OCI-LY7 (cell line): ENCODE results near the gene PALLD. TPM values are rescaled to one million over a fixed set of nuclear protein-coding genes. Genes with fewer than 3 reads are reported as not detected.
"Not testable (repeated sequence)": the region's sequence is repeated elsewhere in the genome, so short reads cannot be mapped to it uniquely, and the experiment has no call there.

Experiments used
- BruUV-seq: library from RNA; stranded (reverse); fragments of 400-500 nt; replicated peaks from 2 replicates; lab custom pipeline; 2021; lab: Mats Ljungman, UMichigan
- CTCF ChIA-PET: fragments of 300-600 bp; sonication (Branson Sonifier 250); formaldehyde crosslinking; loops from one replicate; lab custom pipeline; 2022; ENCODE audit warnings: antibody characterized with exemption; ENCODE audit not compliant: unreplicated experiment; lab: Charles Lee
- POLR2A ChIA-PET: fragments of 300-600 bp; sonication (Branson Sonifier 250); formaldehyde crosslinking; loops from one replicate; lab custom pipeline; 2022; ENCODE audit warnings: antibody characterized with exemption; lab: Charles Lee
- DNase-seq: peaks from one replicate; pipeline ENCODE4 v3.0.0-alpha.2; 2015; ENCODE audit warnings: low spot score
- H2AFZ ChIP-seq: fragments of 200-600 bp; sonication (generic), shearing (Covaris generic); 2 replicates; pipeline ENCODE4 v1.6.1; 2014; ENCODE audit warnings: mild to moderate bottlenecking, antibody characterized with exemption, low read length, moderate library complexity
- H3K27ac ChIP-seq: fragments of 200-600 bp; sonication (generic); 2 replicates; pipeline ENCODE4 v1.5.1; 2014; ENCODE audit warnings: mixed run types, low read depth, mild to moderate bottlenecking, moderate library complexity, low read length, inconsistent platforms; ENCODE audit not compliant: poor library complexity, severe bottlenecking
- H3K36me3 ChIP-seq: fragments of 200-600 bp; sonication (generic); 2 replicates; pipeline ENCODE4 v1.6.1; 2014; ENCODE audit warnings: mild to moderate bottlenecking, antibody characterized with exemption, low read length, moderate library complexity, mixed read lengths; ENCODE audit not compliant: insufficient read depth
- H3K4me1 ChIP-seq: fragments of 200-600 bp; sonication (generic); 2 replicates; pipeline ENCODE4 v1.5.1; 2014; ENCODE audit warnings: mild to moderate bottlenecking, low read length; ENCODE audit not compliant: insufficient read depth, poor library complexity, severe bottlenecking
- H3K4me2 ChIP-seq: fragments of 200-600 bp; sonication (generic); 2 replicates; pipeline ENCODE4 v1.6.1; 2014; ENCODE audit warnings: mild to moderate bottlenecking, low read length
- H3K4me3 ChIP-seq: fragments of 200-600 bp; sonication (generic); 2 replicates; pipeline ENCODE4 v1.5.1; 2014; ENCODE audit warnings: mild to moderate bottlenecking, low read depth, low read length; ENCODE audit not compliant: poor library complexity, severe bottlenecking
- H3K79me2 ChIP-seq: fragments of 200-600 bp; sonication (generic); 2 replicates; pipeline ENCODE4 v1.6.1; 2016; ENCODE audit warnings: low read depth, mild to moderate bottlenecking, low read length, moderate library complexity, mixed read lengths; ENCODE audit not compliant: insufficient read depth
- H3K9me2 ChIP-seq: fragments of 200-600 bp; sonication (generic); 2 replicates; pipeline ENCODE4 v1.6.1; 2016; ENCODE audit warnings: mild to moderate bottlenecking, low read length, mixed read lengths; ENCODE audit not compliant: insufficient read depth
- H3K9me3 ChIP-seq: fragments of 200-600 bp; sonication (generic); 2 replicates; pipeline ENCODE4 v1.6.1; 2014; ENCODE audit warnings: mild to moderate bottlenecking, mixed run types, low read length, mixed read lengths
- H4K20me1 ChIP-seq: fragments of 200-600 bp; sonication (generic); 2 replicates; pipeline ENCODE4 v1.6.1; 2014; ENCODE audit warnings: mild to moderate bottlenecking, antibody characterized with exemption, low read length, moderate library complexity, mixed read lengths; ENCODE audit not compliant: insufficient read depth
- CTCF ChIP-seq: fragments of 200-600 bp; sonication (generic); conservative IDR thresholded peaks from 2 replicates; pipeline ENCODE4 v1.5.1; 2014; ENCODE audit warnings: mild to moderate bottlenecking, antibody characterized with exemption, low read length, moderate library complexity, mixed read lengths
- EZH2phosphoT487 ChIP-seq: fragments of 200-600 bp; sonication (generic); IDR thresholded peaks from 2 replicates; pipeline ENCODE4 v1.6.1; 2018; ENCODE audit warnings: low read depth, borderline replicate concordance, mild to moderate bottlenecking, mixed run types, antibody characterized with exemption, low read length, moderate library complexity, mixed read lengths
- intact Hi-C: fragments of 100-400 bp; cut with micrococcal nuclease; formaldehyde crosslinking; loops from one replicate; pipeline ENCODE4 v1.10.0; 2022; ENCODE audit not compliant: unreplicated experiment
- total RNA-seq, 2 experiments: library from RNA; depleted of rRNA in 1 of 2; stranded (reverse); fragments of >200 nt in 1 of 2; shearing (Covaris generic) in 1 of 2; gene quantifications; 2 replicates each; pipeline ENCODE4 v1.2.3, GENCODE V29; 2014 to 2022

Gene PALLD
- total RNA-seq, 2 experiments from 2014 or later = 0.73 to 2.8 TPM

DNA sequence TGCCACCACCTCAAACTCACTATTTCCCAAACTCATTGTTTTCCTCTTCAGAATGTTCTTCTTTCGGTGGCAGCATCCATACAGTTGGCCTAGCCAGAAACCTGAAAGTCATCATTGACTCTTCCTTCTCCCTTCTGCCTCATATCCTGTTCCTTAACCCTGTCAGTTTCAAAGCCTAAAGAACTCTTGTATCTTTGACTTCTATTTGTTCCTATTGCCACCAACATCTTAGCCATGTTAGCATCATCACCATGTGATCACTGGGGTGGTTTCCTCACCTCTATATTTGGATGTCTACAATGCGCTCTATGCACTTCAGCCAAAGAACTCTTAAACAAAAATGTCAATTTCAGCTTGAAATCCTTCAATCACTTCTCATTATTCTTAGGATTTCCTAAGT, 45.5 kb upstream of the PALLD start:
- H3K36me3 ChIP-seq = no peaks in the 10 kb centered on the region
- H3K4me1 ChIP-seq = no peaks in the 10 kb centered on the region
- DNase-seq = no peak
- H3K4me2 ChIP-seq = no peak overlapping the region
- ChIA-PET POLR2A (no interaction called here), CTCF (no interaction called here)
- no peaks in the 10 kb centered on the region for H3K9me3 ChIP-seq
- intact Hi-C loops = no loop called here
- TF ChIP-seq CTCF (no peak), EZH2phosphoT487 (no peak)
- H3K4me3 ChIP-seq = no peak overlapping the region
- no peaks in the 10 kb centered on the region for H4K20me1 ChIP-seq
- H3K79me2 ChIP-seq = no peaks in the 10 kb centered on the region
- H2AFZ ChIP-seq = no peak overlapping the region
- BruUV-seq = no TSS peak
- H3K27ac ChIP-seq = no peak overlapping the region
- H3K9me2 ChIP-seq = no peaks in the 10 kb centered on the region; the same call in 1 of the 2 replicates

DNA sequence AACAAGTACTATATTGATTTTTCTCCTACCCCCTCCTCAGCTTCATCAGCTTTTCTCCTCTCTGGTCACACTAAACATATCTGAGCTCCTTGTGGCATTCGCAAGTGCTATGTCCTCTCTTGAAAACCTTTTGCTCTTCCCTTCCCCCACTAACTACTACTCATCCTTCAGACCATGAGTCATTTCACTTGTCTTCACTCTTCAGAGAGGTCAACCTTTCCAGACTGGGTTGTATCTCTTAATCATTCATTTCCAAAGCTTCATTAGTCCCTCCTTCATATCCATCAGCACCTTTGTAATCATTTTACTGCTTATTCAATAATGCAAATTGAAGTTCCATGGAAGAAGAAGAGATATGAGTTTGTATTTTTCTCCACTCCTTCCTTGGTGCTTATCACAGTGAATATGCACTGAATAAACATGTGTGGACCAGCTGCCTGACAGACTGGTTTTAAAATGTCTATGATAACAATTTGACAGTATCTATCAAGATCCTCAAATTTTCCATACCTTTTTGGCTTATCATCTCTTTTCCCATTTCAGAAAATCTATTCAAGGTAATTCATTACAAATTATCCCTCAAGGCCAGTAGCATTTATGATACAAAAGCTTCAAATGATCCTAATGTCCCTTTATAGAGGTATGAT, 45.0 kb upstream of the PALLD start:
- no peak overlapping the region for H3K4me3 ChIP-seq
- no peaks in the 10 kb centered on the region; the same call in 1 of the 2 replicates for H3K9me2 ChIP-seq
- ChIA-PET CTCF (no interaction called here), POLR2A (no interaction called here)
- no peak overlapping the region for H2AFZ ChIP-seq
- H3K9me3 ChIP-seq = no peaks in the 10 kb centered on the region
- intact Hi-C loops = no loop called here
- no peaks in the 10 kb centered on the region for H3K36me3 ChIP-seq
- no peak for DNase-seq
- no peak overlapping the region for H3K27ac ChIP-seq
- H4K20me1 ChIP-seq = no peaks in the 10 kb centered on the region
- no peaks in the 10 kb centered on the region for H3K4me1 ChIP-seq
- no peak for TF ChIP-seq EZH2phosphoT487
- TF ChIP-seq CTCF = no peak
- H3K4me2 ChIP-seq = no peak overlapping the region
- H3K79me2 ChIP-seq = no peaks in the 10 kb centered on the region
- no TSS peak for BruUV-seq

DNA sequence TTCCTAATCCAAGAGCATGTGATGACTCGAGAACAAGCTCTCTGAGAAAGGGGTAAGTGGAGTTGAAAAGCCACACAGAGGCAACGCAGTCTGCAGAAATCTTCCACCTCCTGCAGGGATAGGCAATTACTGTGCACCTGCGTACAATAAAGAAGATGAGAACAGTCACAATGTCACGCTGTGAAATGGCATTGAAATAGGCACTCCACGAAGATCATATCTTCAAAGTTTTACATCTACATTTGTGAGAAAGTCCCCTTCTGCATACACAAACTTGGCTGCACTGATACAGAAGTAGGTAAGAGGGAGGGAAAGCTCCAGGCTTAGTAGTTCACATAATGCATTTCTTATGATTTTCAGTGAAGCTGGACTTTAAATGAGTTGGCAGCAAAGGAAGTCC, 43.7 kb upstream of the PALLD start:
- no TSS peak for BruUV-seq
- intact Hi-C loops = no loop called here
- Histone ChIP-seq H3K27ac (no peak overlapping the region), H3K9me2 (no peaks in the 10 kb centered on the region; the same call in 1 of the 2 replicates), H3K79me2 (no peaks in the 10 kb centered on the region), H2AFZ (no peak overlapping the region), H4K20me1 (no peaks in the 10 kb centered on the region), H3K9me3 (no peaks in the 10 kb centered on the region), H3K4me2 (no peak overlapping the region), H3K4me3 (no peak overlapping the region), H3K4me1 (no peaks in the 10 kb centered on the region), H3K36me3 (no peaks in the 10 kb centered on the region)
- ChIA-PET POLR2A (no interaction called here), CTCF (no interaction called here)
- TF ChIP-seq CTCF (no peak), EZH2phosphoT487 (no peak)
- DNase-seq = no peak

DNA sequence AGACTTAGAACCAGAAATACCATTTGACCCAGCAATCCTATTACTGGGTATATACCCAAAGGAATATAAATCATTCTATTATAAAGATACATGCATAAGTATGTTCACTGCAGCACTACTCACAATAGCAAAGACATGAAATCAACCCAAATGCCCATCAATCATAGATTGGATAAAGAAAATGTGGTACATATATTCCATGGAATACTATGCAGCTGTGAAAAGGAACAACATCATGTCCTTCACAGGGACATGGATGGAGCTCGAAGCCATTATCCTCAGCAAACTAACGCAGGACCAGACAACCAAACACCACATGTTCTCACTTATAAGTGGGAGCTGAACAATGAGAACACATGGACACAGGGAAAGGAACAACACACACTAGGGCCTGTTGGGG, 38.6 kb upstream of the PALLD start:
- POLR2A ChIA-PET, H3K4me3 ChIP-seq, H3K36me3 ChIP-seq, H3K27ac ChIP-seq, CTCF ChIA-PET, BruUV-seq, H3K79me2 ChIP-seq, H2AFZ ChIP-seq, H3K9me3 ChIP-seq, DNase-seq, H4K20me1 ChIP-seq, H3K9me2 ChIP-seq, intact Hi-C loops, H3K4me2 ChIP-seq, H3K4me1 ChIP-seq: not testable (repeated sequence)
